Endometrium (tissue), 2 donors: ENCODE results near the gene CPA1.

Experiments used
- FAIRE-seq: peaks from 2 replicates; lab custom pipeline; 2012; peaks lifted over from hg19 to GRCh38; lab: Jason Lieb, UNC
- donor health status: control.
- donor health status: control.

Gene CPA1

DNA sequence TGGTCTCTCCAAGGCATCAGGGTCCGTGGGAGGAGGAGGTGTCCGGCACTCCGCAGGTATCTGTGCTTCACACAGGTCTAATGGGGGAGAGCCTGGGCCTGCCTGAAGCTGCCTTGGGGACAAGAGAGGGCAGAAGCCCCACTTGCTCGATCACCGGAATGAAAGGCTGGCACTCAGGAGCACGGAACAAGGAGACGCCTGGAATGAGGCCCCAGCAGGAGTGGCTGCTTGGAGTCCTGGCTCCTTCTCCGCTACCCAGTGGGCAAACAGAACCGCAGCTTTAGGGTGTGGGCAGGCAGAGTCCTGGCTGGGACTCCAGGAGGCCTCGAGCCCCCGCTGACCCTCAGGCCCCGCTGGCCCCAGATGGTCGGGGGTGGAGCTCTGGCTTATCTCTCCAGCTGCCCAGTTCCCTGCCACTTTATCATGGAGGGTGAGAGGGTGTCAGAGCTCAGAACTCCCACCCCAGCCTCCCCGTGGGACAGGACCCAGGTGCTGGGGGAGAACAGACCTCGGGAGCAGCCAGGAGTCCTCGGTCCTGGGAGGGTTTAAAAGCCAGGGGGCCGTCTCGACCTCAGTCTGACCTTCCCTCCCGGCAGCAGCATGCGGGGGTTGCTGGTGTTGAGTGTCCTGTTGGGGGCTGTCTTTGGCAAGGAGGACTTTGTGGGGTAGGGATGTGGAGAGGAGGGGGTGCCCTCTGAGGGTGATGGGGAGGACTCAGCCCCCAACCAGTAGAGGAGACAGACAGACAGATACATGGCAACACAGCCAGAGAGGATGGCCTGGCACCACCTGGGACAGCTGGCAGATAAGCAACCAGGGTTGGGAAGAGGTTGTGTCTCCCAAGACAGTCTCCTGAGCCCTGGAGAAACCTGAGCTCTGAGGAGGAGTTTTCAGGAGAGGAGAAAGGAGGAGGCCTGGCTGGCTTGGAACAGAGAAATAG, at the start of gene CPA1:
Gene CPA1, plus strand, starts transcription at position 574 of the 940 bp plus-strand sequence. Its CDS starts 27 bp downstream, at position 601.
- no peak for FAIRE-seq

DNA sequence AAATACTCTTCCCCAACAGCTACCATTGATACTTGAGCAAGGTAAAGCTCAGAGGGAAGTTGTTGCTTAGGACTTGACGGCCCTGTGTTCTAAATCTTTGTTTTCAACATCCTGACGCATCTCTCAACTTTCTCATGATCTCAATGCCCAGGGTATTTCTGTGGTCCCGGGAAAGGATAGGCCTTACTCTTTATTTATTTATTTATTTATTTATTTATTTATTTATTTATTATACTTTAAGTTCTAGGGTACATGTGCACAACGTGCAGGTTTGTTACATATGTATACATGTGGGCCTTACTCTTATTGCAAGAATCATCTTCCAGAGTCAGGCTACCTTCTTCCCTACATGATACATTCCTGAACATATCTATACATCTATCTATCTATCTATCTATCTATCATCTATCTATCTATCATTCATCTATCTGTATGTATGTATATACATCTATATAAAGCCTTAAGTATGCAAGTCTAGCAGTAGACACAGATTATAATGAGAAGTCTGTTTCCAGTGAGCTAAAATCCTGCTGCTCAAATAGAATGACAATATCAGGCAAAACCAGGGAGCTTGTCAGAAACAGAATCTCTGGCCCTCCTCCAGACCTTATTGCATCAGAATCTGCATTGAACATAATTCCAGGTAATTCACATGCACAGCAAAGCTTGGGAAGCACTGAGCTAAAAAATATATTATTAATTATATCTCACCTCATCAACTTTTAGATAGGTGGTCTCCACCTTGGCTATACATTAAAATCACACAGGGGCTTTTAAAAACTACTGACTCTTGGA, 47.8 kb upstream of the CPA1 start:
- FAIRE-seq, result no peak

DNA sequence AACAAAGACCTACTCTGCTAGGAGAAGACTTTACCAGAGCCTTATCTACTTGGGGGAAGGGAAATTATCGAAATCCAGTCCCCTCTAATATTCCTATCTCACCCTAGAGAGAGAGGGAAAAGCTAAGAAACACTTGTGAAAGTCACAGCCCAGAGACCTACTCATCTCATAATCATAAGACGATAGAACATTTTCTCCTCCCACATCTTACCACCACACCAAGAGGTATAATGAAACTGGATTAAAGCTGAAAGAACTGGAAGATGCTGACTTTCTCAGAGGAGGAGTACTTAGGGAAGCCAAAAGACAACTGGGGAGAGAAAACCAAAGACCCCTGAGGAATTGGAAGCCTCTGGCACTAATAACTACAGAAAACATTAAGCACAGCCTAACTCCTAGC, 46.5 kb upstream of the CPA1 start:
- FAIRE-seq, result no peak

DNA sequence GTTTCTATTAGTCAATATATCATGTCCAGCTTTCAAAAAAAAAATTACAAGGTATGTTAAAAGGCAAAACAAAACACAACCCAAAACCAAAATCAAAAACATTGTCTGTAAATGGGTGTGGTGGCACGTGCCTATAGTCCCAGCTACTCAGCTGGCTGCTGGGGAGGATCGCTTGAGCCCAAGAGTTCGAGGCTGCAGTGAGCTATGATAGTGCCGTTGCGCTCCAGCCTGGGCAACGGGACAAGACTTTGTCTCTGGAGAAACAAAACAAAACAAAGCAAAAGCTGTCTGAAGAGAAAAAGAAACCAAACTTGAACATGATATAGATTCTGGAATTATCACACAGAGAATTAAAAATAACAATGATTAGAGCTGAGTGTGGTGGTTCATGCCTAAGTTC, 46.0 kb upstream of the CPA1 start:
- FAIRE-seq, result no peak

DNA sequence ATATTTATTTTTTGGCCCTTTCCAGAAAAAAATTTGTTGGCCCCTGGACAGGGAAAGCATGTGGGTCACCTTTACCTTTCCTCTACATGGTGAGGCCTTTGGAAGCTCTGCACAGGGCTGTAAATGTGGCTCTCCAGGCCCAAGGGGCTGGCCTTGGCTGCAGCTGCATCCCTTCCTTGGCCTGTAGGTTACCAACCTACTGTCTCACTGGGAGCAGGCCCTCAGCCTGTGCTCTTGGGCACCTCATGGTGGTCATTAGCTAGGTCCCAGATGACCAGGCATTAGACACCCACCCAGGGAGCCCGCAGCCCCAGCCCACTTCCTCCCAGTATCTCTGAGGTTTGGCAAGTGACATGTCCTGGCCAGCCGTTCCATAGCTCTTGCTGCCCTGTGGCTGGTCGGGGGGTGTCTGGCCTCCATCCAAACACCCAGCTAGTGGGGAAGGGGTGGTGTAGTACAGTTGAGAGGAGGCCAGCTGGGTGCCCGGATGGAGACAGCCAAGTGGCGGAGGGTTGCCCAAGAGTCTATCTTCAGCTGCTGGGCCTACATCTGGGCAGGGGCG, 42.8 kb upstream of the CPA1 start:
- no peak for FAIRE-seq

DNA sequence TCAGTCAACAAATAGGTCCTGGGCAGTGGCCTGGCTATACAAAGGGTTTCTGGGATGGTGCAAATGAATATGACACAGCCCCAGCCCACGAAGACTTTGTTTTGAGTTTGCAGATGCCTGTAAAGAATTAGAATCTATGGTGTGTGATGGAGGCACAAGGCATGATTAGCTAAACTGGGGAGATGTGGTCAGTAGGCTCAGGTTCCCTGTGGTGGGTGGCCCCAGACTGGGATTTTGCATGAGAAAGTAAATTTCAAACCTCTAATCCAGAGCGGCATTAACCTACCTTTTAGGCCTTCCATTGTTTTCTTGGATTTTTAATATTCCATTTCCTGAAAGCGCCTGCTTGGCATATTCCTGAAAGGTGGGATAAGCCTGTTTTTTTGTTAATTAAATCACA, 42.1 kb upstream of the CPA1 start:
- no peak for FAIRE-seq

DNA sequence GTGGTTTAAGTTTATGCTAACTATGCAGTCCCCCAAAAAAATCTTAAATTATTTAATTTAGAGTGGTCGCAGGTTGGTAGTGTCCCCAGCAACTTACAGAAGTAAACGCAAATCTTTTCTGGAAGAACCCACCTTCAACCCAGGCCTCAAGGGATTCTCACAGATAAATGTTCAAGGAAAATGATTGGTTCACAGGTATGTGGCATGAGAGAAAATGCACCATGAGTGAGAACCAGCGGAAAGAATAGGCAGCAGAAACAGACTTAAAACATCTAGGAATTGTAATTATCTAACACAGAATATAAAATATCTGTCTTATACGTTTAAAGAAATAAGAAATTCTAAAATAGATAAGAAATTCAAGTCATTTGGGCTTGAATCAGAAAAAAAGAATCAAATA, 38.4 kb upstream of the CPA1 start:
- FAIRE-seq, result no peak

DNA sequence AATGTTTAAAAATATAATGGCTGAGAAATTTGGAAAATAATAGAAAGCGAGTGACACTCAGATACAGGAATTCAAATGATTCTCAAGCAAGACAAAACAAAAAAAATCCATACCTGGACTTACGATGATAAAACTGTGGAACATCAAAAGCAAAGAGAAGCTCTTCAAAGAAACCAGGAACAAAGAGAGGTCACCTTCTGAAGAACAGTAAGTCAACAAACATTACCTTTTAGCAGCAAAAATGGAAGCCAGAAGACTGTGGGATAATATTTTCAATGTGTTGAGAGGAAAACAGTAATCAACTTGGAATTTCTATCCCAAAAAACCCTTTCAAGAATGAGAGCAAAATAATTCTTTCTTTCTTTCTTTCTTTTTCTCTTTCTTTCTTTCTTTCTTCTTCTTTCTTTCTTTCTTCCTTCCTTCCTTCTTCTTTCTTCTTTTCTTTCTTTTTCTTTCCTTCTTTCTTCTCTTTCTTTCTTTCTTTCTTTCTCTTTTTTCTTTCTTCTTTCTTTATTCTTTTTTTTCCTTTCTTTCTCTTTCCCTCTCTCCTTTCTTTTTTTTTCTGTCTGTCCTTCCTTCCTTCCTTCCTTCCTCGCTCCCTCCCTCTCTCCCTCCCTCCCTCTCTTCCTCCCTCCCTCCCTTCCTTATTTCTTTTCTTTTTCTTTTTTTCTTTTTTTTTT, 37.5 kb upstream of the CPA1 start:
- FAIRE-seq, result no peak

DNA sequence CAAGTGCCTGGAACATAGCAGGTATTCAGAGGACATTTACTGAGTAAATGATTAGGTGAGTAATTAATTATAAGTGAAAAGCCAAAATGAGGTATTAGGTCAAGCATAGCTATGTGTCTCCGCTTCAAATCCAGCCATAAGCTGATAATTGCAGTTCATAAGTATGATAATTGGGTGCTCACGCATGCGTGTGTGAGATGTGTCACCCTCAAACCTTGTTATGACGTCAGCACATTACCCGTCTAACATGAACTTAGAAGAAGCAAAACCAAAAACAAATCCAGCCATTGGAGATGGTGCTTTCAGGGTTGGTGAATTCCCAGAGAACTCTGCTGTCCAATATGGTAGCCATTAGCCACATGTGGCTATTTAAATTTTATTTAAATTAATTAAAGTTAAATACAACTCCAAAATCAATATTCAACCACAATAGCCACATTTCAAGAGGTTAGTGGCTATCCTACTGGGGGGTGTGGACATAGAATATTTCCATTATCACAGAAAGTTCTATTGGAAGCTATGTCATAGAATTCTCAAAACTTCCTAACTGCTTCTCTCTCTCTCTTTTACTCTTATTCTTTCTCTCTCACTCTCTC, 35.9 kb upstream of the CPA1 start, which contains the start of gene CPA5:
Gene CPA5, plus strand, starts transcription at position 546 of the 596 bp plus-strand sequence. CDS start 1,670 bp downstream, outside the sequence.
- no peak for FAIRE-seq

DNA sequence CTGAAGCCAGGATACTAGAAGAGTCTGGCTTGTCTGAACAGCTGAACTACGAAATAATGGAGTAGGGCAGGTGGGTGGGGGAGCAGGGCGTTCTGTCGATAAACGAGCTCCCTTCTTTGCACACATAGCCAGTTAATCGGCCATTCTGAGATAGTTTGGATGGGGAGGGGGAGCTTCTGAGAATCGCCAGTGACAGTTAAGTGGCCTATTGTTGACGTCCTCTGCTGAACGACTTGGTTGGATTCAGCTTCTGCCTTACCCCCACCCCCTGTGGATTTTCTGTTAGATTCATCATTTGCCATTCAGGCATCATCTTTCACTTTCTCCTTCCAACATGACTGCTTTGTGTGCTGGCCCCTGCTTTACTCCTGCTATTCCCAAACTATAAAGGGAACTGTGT, 35.2 kb upstream of the CPA1 start:
- FAIRE-seq, result no peak

DNA sequence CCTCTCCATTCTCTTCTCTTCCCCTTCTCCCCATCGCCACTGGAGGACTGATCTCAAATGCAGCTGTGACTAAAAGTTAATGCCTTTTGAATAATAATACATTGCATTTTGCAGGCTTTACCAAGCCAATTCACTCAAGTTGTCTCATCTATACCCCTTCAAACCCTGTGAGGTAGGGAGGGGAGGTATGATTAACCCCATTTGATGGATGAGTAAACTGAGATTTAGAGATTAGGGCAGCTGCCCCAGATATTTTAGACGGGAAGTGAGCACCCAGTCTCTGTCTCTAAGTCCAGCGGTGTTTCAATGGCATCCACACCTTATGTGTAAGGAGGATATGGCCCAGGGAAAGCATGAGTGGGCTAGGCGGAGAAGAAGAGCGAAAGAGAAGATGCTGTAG, 34.6 kb upstream of the CPA1 start:
- no peak for FAIRE-seq

DNA sequence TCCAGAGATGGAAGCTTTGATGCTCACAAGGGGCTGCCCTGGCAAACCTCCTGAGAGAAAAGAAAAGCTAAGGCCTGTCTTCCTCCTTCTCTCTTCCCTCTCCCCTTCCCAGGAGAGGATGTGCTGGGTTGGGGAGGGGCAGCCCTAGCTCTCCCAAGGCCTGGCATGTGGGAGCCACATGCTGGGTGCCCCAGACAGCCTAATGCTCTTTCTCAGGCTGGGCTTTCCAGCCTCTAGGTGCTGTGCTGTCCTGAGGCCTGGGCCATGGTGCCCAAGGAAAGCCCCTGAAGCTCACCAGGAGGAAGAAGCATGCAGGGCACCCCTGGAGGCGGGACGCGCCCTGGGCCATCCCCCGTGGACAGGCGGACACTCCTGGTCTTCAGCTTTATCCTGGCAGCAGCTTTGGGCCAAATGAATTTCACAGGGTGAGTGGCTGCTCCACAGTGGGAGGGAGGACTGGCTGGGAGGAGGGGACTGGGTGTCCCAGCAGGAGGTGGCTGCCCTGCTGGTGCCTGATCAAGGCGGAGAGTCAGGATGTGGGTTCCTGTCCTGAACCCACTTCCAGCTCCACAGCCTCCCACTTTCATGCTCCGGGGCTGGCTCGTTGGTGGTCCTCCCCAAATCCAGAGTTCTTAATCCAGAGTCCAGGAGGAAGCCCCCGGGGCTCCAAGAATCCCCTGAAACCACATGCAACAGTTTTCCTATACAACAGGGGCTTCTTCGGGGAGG, 34.0 kb upstream of the CPA1 start:
- no peak for FAIRE-seq

DNA sequence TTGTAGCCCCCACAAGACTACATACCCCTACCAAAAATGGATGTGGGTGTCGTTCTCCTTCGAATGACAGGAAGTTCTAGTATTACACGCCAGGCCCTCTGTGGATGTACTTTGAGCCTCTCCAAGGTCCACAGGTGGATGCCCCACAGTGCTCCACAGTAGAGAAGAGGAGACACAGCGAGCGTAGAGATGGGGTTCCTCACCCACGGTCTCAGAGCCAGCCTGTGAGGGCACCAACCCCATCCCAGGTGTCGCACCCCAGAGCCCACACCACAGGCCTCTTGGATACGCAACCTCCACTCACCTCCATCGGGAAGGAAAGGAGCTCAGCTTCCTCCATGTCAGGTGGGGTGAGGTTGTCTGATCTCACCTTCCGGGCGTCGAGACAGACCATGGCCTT, 33.4 kb upstream of the CPA1 start:
- FAIRE-seq, result no peak

DNA sequence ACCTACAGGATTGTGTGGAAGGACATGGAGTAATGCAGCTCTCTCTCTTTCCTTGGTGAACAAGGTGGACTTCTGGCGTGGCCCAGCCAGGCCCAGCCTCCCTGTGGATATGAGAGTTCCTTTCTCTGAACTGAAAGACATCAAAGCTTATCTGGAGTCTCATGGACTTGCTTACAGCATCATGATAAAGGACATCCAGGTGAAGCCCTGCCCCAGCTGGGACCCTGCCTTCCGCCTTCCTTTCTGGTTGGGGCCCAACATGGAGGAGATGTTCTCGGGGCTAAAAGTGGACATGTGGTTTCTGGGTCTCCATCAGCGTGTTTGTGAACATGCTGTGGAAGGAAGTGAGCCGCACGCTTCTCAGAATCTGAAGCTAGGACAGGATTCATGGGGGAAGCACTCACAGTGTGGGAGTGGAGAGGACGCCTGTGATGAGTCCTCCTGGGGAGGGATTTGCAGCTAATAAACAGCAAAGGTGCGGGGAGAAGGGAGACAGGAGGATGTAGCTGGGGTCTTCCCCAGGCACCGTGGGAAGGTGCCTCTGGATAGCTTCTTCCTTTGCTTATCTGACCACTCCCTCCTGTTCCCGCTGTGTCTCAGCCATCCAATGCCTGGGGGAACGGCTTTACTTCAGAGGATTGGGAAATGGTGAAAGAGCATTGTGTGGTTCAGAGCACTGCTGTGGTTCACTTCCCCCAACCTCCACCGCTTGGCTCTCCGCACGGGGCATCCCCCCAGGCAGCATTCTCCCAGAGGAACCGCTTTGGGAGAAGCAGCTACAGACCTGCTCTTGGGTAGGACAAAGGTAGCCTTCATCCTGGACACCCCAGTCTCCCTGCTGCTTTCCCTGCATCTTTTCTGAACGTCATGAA, 30.1 kb upstream of the CPA1 start:
- FAIRE-seq, result no peak

DNA sequence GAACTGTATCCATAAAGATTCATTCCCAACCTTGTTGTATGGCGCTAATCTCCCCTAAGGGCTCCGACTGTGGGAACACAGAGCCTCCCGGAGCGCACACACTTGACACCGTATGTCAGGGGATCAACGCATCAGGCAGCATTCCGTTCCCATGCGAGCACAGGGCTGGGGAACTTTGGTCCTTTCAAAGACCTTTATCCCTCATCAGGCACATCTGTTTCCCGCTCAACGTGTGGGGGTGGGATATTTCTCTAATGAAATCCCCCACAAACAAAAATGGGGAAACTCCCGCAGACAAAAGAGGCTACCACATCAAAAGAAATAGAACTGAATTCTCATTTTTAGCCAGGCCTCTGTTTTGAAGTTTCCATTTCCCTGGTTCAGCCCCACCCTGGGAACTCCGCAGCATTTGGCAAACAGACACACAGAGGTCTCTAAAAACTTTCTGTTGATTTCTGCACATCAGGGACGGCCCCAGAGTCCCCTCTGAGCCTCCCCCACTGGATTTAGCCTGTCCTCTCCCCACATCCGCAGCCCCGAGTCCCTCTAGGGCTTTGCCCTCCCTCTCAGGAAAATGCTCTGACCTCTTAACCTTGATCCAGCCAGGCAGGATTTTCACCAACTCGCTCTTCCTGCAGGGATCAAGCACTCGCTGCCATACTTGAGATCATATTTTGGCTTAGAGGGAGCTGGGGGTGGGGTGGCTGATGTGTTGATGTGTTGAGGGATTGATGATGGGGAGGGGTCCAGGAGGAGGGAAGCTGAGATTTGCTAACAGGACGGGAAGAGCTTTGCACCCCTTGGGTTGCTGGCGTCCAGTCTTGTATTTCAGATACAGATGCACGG, 29.1 kb upstream of the CPA1 start:
- FAIRE-seq, result peak; percentile 41

DNA sequence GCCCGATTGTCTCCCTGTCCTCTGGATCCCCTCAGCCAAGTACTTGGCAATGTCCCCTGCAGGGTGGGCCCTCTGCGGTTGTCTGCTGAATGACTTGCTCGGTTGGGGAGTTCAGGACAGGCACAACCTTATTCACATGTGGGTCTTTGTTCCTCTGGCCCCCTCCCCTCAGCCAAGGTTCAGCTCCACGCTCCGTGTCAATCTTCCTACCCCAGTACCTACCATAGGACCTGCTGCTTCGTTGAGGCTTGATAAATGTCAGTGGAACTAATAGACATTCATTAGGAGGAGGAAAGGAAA, 28.6 kb upstream of the CPA1 start:
- no peak for FAIRE-seq

DNA sequence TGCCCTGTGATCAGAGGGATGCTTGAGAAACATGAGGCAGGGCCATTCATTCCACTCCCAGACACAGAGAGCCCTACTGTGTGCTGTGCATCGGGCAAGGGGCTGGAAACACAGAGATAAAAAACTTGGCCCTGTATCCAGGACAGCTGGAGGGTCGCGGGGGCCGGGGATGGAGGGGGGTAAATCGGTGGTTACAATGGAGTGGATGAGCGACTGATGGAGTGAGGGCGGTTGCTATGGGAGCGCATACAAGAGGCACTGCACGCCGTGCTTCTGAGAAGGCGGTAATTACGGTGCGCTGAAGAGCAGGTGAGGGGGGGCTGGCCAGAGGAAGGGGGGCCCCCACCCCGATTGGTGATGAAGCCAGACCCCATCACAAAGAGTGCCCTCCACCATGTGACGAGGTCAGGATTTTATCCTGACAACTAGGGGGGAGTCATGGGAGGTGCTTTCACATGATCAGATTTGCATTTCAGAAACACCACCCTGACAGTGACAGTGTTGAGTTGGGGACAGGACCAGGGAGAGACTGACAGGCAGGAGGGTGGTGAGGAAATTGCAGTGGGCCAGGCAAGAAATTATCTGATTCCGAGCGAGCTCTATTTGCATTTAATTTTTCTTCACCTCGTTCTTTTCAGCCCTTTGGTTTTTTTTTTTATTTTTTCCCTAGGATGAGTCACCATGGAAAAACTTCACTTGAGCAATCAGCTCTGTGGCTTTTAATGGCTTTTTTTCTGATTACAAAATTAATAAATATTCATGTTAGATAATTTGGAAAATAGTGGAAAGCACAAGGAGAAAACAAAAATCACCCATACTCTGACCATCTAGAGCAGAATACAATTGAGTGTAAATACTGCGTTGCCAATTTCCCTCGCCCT, 27.9 kb upstream of the CPA1 start:
- FAIRE-seq, result no peak

DNA sequence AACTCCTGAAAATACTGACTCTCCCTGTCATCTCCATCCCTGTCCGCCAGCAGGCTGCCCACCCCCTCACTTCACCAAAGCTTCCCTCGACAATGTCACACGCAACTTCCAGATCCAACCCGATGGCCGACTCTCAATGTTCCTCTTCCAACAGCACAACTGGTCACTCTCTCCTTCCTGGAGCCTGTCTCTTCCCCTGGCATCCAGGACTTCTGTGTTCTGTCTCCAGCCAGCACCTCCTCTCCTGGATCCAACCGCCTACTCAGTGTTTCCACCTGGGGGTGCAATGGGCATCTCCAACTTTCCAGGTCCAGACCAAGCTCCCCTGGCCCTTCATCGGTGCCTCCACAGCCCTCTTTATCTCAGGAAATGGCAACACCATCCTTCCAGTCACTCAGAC, 27.1 kb upstream of the CPA1 start:
- no peak for FAIRE-seq
